Astrocyte of the spinal cord (primary cell): ENCODE data around the gene RBM23.

Source experiments
- DNase-seq: peaks from one replicate; pipeline ENCODE4 v3.0.0; 2011; ENCODE audit warnings: low read depth, low spot score
- H3K4me3 ChIP-seq: 2 replicates; pipeline ENCODE4 v1.5.1; 2011; ENCODE audit warnings: low read depth, mild to moderate bottlenecking, low read length, moderate library complexity
- CTCF ChIP-seq: IDR thresholded peaks from 2 replicates; pipeline ENCODE4 v1.5.1; 2012; ENCODE audit warnings: low read depth, mild to moderate bottlenecking, low read length, inconsistent platforms
- in situ Hi-C: cut with HindIII; loops from 2 replicates; pipeline ENCODE4 v1.10.0; 2017; ENCODE audit warnings: low sequenced_read_pairs

RBM23 gene

DNA sequence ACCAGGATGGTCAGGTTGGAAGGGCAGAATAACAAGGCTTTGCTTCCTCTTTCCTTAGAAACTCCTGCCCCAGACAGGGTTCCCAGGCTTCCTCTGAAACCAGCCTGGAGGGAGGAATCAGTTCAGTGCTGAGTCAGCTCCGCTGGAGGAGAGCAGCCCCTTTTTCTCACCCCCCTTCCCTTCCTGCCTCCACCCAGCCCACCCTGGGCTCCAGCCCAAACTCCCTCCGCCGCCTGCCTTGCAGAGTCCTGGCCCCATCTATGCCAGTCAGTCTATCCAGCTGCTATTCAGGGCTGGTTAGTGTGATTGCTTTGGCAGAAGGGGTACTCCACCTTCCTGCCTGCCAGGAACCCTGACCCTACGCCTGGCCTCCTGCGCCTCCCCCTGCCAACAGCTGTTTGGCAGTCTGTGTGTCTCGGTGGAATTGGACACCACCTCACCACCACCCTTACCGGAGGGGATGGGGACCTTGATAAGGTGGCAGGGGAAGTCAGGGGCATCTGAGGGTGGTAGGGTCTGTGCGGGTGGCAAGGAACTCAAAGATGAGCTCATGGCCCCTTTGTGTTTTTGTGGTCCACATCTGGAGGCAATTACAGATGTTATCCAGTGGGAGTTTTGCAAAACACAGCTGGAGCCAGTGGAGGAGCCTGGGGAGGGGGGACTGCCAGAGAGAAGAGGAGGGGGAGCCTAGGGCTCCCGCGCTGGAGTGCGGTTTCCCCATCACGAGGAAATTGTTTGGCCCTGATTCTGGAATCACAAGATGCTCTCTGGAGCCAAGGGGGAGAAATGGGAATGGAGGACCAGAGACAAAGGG lies 70.4 kb downstream of the RBM23 start:
- DNase-seq, result peak; percentile 95
- in situ Hi-C loops, result no loop called here
- no peak for TF ChIP-seq CTCF
- no peak overlapping the region for H3K4me3 ChIP-seq

DNA sequence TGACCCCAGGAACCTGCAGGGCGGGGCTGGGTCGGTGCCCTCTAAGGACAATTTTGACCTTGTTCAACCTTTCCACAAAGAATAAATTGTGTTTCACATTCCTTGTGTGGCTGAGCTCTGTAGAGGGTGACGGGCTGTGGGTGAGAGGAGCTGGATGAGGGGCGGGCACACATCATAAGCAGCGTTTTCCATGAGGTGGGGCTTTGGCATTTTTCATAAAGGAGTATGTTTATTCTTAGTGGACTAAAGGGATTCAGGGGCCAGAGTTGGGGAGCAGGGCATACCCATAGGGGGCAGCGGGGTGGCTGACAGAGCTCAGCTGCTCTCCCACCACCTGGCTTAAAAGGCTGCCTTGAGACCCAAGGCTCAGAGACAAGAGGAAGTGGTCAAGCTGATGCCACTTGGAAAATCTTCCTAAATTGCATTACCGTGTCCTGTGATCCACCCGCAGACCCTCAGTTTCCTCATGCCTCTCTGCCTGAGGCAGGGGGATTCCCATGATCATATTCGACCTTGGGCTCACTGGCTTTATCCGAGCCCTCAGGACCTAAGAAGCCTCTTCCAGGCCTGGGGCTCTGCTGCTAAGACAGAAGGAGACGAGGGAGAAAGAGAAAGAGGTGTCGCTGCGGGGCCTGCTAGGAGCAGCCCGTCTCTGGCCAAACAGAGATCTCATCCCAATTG lies 71.1 kb downstream of the RBM23 start:
- no peak overlapping the region for H3K4me3 ChIP-seq
- peak; percentile 45 for DNase-seq
- no peak for TF ChIP-seq CTCF
- in situ Hi-C loops, result no loop called here

GRCh38 chr14:22846811-22847307 lies 72.1 kb downstream of the RBM23 start:
- no peak for DNase-seq
- in situ Hi-C loops, result no loop called here
- TF ChIP-seq CTCF, result no peak
- H3K4me3 ChIP-seq, result no peak overlapping the region

- in situ Hi-C loops, result no loop called here
- TF ChIP-seq CTCF, result no peak
- H3K4me3 ChIP-seq, result no peak overlapping the region
- no peak for DNase-seq
These were observed 72.9 kb downstream of the RBM23 start for GRCh38 chr14:22845821-22846625.

- TF ChIP-seq CTCF, result no peak
- in situ Hi-C loops, result no loop called here
These were observed 73.9 kb downstream of the RBM23 start for GRCh38 chr14:22845103-22845394.

More at GRCh38 chr14:22845103-22845394, 73.9 kb downstream of the RBM23 start:
- DNase-seq, result no peak
- no peak overlapping the region for H3K4me3 ChIP-seq
